Measurements from ENCODE around the gene LFNG.

Gene LFNG

DNA sequence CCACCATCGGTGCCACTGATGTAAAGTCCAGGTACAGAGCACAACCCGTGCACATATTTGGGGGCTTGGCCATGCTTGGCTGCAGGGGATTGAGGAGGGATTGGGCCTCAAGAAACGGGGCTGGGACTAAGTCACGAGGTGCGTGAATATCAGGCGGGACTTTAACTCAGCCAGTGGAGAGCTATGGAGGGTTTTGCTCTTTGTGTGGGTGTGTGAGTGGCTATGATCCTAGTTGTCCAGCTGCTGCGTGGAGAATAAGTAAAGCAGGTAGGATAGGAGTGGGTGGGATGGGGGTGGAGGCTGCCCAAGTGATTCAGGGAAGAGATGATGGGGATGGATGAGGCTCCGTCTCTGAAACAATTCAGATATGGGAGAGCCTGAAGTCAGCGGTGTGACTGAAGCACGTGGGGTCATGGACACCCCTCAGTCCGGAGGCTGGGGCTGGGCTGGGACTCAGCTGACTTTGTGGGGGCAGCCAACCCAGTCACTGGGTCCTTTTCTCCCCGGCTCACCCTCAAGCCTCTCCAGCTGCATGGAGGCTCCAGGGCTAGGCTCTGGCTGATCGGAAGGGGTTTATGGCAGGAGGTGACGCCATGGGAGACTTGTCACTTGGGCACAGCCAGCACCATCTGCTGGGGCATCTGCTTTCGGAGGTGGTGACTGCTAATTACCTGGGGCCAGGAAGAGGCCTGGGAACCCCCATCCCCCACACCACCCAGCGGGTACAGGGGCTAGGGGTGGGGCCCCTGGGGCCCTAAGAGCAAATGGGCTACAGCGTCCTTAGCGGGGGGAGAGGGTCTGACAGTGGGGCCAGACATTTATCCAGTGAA is 1.7 kb upstream of the LFNG start:
- no peak for DNase-seq (ENCODE audit: low read depth)

DNA sequence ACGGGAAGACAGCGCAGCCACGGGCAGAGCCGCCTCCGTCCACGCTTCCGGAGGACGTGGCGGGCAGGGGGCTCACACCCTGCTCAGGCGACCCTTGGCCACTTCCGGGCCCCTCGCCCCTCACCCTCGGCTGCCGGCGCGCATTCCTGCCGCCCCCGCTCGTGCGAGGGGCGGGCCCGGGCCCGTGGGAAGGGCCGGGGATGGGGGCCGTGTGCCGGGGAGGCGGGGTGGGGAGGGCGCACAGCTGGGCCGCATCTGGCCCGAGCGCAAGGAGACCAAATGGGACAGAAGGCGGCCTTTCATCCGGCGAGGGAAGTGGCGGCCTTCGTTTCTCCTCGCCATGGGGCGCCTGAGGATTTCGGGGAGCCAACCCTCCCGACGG is 846 bp upstream of the LFNG start:
- no peak for DNase-seq (ENCODE audit: low read depth)

DNA sequence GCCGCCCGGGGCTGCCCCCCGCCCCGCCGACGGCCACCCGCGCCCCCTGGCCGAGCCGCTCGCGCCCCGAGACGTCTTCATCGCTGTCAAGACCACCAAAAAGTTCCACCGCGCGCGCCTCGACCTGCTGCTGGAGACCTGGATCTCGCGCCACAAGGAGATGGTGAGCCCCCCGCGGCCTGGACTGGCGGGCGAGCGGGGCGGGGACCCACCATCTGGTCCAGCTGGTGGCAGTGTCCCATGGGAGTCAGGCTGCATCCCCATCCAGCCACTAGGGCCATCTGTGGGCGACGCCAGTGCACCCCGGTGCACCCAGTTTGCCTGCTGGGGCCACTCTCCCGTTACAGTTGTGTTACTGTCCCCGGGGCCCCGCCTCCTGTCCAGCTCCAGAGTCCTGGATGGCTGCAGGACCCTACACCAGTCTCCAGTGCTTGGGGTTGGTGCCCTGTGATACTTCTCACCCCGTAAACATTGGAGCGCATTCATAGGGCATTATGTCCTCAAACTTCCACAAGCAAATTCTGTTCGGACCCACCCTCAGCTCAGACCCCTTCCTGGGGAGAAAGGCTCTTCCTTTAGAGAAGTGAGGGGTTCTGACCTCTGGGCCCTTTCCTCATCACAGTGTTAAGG is 672 bp downstream of the LFNG start:
- DNase-seq (ENCODE audit: low read depth): no peak

DNA sequence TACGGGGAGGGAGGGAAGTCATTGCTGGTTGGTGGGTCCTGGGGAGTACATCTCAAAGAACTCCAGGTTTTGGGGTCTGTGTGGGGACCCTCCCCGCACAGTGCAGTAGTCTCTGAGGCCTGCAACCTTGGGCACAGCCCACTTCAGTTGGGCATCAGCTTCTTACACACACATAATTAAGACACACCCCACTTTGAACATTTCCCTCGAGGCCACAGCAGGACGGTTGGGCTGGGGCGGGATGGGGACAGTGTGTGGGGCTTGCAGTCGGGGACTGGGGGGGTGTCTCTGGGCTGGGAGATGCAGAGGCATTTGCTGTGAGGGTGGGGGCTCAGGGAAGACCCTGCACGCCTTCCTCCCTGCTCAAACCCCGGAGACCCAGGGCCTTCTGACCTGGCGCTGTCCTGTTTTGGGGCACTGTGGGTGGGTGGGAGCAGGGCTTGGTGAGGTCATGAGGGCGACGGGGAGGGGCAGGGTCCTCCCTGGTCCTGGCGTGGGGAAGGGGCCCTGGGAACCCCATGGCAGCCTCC is 1.3 kb downstream of the LFNG start:
- DNase-seq (ENCODE audit: low read depth): no peak

DNA sequence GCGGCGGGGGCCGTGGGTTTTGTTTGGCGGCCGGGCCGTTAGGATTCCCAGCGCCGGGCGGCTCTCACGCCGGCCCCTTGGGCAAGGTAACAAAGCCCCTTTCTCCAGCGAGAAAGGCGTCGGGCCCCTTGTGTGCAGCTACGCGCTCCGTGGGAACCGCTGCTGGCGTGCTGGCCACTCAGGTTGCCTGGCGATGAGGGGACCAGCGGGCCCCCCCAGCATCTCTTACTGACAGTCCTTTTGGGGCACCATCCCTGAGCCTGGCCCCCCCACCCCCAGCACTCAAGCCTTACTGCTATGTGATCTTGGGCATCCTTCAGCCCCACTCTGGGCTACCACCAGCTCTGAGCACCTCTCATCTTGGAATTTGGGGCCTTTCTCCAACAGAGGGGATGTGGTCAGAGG is 1.8 kb downstream of the LFNG start:
- no peak for DNase-seq (ENCODE audit: low read depth)

DNA sequence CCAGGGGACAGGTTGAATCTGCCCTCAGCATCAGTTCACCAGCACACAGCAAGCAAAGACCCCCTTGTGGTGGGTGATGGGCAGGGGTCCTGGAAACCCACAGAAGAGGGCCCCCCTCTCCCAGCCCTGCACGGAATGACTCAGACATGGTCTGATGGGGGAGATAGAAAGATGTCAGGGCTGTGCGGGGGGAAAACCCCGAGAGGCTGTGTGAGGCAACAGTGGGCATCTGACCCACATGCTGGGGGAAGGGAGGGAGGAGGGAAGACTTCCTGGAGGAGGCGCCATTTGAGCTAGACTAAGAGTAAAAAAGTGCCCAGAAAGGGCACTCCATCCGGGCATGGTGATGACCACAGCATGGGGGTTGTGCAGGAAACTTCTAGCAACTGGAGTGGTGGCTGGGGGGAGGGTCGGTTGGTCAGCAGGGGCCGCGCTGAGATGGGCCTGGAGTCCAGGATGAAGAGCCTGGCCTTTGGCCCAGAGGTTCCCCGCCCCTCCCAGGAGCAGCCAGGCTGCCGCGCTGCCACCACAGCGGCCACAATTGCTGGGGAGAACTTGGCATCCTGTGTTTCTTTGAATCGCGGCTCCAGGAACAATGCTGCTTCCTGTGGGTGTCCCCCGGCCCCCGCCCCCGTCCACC is 2.5 kb downstream of the LFNG start:
- peak; percentile 72 for DNase-seq (ENCODE audit: low read depth)

DNA sequence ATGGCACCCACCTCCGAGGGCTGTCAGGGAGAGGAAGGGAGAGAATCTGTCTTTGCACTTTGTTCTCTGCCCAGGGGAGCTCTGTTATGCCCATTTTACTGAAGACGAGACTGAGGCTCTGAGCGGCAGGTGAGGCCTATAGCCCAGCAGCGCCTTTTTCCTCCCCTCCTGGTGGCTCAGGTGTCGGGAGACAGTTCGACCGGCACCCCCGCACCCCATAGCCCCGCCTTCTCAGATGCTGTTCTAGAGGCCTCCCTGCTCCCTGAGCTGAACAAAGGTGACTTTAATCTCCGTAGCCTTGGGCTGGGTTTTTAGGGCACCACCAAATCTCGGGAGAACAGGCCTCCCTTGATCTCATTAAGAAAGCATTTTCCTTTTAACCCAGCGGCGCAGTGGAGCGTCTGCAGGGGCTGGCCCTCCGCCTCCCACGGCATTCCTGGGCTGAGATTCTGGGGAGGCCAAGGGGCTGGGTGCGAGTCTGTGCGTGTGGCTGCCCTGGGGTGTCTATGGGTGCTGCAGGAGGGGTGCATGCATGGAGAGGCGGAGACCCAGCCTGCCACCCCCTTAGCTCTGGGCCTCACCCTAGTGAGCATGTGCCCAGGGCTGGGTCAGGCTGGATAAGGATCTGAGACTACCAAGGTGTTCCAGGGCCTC is 3.3 kb downstream of the LFNG start:
- no peak for DNase-seq (ENCODE audit: low read depth)

DNA sequence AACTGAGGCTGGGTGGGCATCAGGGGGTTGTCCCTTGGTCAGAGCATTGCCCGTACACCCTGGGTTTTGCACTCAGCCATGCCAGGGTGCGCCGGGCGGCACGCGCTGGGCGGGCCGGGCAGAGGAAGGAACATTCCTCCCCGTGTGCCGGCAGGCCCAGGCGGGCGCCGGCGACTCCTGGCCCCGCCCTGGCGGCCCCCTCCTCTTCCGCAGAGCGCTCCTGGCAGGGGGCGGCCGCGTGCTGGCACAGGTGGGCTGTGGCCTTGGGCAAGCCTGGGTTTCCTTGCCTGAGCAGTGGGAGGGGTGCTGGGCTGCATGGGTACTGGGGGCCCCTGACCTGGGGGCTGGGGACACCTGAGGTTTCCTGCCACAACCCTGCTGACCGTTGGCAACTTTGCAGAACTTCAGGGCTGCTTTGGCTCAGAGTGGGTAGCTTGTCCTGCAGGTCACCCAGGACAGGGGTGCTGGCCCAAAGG is 3.9 kb downstream of the LFNG start:
- no peak for DNase-seq (ENCODE audit: low read depth)

DNA sequence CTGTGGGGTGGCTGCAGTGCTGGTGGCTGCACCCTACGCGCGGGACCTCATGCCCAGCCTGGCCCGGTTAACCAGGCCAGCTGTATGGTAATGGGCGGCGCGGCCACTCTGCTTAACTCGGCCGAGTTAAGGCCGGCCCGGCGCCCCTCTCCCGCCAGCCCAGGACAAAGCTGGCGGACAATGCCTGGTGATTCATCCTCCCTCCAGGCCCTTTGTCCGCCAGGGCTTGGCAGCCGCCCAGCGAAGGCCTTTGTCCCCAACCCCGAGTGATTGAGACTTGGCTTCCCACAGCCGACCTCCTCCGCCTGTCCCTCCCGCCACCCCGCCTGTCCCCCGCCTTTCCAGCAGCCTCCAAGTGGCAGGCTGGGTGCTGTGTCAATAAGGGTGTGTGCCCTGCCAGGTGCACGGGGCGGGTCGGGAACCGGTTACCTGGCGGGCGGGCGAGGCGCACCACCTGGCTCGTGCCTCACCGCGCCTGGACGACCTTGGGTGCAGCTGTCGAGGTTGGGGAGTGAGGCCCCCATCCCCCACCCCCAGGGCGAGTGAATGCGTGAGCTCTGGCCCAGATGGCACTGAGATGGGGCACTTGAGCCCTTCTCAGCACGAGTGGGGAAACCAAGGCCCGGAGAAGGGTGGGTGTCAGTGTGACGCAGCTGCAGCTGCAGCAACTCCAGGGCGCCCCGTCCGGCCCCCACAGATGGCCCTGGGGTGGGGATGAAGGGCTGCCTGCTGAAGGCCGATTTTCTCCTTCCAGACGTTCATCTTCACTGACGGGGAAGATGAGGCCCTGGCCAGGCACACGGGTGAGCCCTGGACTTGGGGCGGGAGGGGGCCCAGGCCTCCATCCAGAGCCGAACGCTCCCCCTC is 4.6 kb downstream of the LFNG start:
- no peak for DNase-seq (ENCODE audit: low read depth)

DNA sequence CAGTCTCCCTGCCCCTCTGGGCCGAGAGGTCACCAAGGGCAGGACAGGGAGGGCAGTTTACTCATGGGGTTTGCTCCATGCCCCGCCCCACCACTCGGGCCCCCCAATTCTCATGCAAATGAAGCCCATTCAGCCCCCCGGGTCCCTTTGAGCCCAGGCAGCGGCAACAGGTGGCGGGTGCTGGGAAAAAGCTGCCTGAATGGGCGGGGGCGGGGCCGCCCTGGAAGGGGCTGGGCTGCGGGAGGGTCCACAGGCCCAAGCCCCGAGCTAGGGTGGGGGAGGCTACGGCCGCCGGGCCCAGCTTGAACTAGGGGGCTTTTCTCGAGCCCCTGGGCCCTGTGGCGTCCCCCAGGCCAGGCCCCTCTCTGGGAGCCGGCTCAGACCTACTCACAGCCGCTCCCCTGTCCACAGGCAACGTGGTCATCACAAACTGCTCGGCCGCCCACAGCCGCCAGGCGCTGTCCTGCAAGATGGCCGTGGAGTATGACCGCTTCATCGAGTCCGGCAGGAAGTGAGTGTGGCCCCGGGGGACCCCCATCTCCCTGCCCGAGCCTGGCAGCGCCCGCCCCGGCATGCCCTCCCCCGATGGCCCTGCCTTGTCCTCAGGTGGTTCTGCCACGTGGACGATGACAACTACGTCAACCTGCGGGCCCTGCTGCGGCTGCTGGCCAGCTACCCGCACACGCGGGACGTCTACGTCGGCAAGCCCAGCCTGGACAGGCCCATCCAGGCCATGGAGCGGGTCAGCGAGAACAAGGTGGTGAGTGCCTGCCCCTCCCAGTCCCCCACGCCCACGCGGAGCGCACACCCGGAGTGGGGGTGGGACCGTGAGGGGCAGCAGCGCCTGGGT is 5.5 kb downstream of the LFNG start:
- DNase-seq (ENCODE audit: low read depth): no peak

DNA sequence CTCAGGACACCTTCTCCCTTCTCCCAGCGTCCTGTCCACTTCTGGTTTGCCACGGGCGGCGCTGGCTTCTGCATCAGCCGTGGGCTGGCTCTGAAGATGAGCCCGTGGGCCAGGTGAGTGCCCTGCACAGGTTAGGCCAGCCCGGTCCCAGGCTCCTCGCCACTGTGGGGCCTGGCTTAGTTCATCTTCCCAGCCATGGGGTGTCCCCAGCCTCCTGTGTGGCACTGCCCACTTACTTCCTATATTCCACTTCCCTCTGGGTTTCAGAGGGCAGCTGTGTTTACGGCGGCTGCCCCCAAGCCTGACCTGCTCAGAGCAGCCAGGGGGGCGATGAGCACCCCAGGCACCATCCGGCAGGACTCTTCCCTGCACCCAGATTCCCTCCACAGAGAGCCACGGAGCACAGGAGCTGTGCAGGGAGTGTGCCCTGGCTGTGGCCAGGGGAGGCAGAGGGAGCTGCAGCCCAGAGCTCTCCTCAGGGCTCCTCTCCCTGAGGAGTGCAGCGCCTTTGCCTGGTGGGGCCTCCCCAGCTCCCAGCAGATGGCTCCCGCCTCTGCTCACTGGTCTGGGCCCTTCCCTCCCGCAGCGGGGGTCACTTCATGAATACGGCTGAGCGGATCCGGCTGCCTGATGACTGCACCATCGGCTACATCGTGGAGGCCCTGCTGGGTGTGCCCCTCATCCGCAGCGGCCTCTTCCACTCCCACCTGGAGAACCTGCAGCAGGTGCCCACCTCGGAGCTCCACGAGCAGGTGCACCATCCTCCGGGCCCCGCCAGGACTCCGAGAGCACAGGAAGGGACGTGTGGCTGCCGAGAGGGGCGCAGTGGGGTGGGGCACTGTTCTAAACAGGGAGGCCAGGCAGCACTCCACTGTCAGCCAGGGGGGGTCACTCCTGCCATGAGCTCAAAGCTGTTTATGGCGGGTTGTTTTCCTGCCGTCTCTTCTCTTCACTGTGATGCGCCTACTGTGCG is 6.4 kb downstream of the LFNG start:
- no peak for DNase-seq (ENCODE audit: low read depth)

DNA sequence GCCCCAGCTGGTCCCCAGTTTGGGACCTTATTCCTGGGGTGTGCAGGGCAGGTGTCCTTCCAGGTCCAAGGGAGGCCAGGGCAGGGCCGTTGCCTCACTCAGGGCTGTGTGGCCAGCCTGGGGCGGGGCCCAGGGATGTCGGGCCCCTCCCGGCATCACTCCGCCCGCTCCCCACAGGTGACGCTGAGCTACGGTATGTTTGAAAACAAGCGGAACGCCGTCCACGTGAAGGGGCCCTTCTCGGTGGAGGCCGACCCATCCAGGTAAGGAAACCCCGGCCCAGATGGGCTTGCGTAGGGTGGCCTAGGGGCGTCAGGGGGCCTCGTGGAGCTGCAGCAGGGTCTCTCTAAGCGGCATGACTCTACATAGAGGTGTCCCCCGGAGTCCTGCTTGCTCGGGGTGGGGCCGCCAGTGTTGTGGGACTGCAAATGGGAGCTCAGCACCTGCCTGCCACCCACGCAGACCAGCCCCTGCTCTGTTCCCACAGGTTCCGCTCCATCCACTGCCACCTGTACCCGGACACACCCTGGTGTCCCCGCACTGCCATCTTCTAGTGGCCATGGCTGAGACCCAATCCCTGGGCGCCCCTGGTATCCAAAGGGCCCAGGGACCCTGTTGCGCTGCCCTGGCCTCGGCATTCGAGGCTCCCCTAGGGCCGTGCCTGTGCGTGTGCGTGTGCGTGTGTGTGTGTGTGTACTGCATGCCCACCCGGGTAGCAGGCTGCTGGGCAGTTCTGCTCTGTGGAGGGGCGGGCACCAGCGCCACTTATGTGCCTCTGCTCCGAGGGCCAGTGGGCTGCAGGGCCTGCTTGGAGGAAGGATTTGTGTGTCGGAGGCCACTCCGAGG is 7.3 kb downstream of the LFNG start:
- no peak for DNase-seq (ENCODE audit: low read depth)

DNA sequence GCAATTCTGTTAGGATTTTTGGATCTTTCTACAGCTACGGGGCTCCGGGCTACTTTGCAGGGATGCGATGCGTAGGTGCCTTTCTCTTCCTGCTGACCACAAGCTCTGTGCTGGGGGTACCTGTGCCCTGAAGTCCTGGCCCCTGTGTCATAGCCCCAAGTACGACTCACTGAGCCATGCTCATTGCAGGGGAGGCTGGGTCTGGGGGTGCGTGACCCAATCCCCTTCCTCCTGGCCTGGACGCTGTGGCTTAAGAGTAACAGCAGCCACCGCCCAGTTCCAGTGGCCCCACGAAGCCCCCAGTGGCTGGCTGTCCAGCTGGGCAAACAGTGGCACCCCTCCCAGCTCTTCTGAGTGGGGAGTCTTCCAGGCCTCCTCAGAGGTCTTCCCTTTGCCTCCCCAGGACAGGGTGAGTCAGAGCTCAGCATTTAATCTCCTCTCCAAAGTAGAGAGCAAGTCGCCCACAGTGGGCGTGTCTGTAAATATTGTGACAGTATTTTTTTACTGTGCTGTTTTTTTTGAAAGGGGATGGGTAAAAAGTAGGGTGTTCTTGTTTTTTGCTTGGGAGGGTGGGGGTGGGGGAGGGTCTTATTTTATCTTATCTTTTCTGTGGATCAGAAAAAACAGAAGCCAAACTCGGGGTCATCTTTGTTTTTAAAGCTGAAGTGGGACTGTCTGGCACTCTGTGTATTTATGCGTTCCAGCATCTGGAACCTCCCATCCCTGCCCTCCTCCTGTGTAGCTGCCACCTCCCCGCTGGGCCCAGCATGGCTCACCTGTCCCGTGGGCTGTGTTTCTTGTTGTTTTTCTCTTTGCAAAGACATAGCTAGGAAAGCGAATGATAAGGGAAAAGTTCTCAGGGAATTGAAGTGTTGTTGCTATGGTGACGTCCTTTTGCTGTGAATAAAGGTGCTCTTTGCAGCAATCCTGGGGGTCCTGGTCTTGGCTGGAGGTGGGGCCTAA is 8.2 kb downstream of the LFNG start:
- no peak for DNase-seq (ENCODE audit: low read depth)

DNA sequence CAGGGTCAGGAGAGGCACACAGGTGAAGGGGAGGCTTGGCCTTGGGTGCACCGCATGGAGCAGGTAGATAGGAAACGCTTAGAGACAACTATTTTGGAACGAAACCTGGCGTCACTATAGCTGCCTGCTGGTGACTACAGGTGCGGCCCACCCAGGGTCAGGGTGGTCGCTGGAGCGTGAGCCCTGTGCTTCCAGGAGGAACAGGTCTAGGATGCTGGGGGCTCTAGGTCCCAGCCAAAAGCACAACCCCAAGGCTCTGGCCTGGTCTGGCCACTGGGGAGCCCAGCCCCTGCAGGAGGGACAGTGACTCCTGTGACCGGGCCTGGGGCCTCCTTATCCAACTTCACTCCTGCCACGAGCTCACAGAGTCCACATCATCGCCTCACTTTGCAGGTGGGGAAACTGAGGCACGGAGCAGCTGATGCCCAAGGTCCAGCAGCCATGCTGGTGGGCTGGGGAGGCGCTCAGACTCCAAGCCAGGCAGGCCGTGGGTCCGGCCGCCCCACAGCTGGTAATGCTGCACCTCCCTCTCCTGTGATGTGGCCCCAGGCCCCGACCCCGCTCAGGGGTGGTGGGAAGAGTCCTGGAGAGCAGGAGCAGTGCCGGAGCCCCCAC is 9.0 kb downstream of the LFNG start:
- no peak for DNase-seq (ENCODE audit: low read depth)

DNA sequence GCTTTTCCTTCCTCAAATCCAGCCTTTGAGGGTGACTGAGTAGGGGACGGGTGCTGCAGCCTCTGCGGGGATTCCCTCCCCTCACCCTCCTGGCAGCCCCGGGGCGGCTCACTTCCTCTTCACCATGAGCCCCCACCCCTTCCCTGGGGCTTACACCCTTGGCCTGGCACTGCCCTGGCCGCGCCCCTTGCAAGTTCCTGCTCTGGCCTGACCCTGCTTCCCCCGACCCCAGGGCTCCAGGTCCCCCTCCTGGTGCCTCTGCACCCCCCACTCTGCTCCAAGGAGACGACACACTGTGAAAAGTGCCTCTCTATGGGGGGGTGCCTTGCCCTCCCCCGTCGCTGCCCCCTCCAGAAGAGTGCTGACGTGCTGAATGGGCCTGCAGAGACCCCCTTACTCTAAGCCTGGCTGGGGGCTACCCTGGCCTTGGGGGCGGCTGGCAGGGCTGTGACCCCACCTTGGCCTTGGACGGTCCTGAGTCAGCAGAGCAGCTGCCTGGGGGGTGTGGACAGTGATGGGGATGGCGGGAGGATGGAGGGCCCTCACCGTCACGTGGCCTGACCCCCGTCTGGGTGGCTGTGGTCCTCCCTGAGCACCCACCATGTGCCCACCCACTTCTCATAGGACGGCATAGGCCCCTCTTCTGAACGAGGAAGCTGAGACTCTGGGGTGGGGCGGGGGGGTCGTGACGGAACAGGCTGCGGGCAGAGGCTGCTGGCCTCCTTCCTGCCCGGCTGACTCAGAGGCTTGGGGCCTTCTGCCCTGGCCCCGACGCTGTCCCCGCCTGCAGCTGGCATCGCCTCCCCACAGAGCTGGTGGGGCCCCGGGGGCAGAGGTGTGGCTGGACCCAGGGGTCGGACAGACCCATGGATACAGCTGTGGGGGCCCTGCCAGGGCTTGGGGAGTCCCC is 9.8 kb downstream of the LFNG start:
- DNase-seq (ENCODE audit: low read depth): peak; percentile 48

All from activated gamma-delta T cell treated with anti-CD3 and anti-CD28 coated beads, Interleukin-2, amount 50 U/mL, for 16 hours (primary cell).